ENCODE data around the gene PLA2G3. TPM values are rescaled to one million over a fixed set of nuclear protein-coding genes. Genes with fewer than 3 reads are reported as not detected.

PLA2G3 gene
- total RNA-seq, 2 experiments from 2014 or later = not detected

DNA sequence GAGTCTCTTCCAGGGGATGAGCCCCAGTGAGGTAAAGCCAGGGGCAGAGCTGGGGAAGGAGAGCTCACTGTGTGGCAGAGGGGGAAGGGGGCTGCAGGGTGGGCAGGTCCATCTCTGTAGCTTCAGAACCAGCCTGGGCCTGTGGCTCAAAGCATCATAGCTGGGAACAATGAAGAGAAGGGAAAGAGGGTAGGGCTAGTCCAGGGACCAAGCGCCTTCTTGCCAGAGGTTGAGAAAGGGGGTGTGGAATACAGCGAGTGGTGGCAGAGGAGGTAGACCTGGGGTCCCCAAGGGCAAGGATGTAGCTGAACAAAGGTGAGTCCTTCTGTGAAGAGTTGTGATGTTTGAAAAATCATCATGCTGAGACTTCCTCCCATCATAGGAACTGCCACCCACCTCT lies 1.2 kb upstream of the PLA2G3 start:
- no peak overlapping the region for H3K4me3 Mint-ChIP-seq
- Histone ChIP-seq H3K4me1 (ENCODE audit: insufficient read depth, low read length) (no peaks in the 10 kb centered on the region), H3K27ac (ENCODE audit: low read depth in 1 of 2, low read length in 2 of 2) (no peak overlapping the region), H3K36me3 (ENCODE audit: insufficient read depth, low read length) (no peaks in the 10 kb centered on the region), H3K9me3 (ENCODE audit: control insufficient read depth in 1 of 2, insufficient read depth in 1 of 2, low read length in 2 of 2) (peaks cover 0 to 3% of the 10 kb centered on the region in 2 experiments), H3K27me3 (ENCODE audit: control insufficient read depth in 1 of 2, insufficient read depth in 2 of 2, low read length in 2 of 2) (no peaks in the 10 kb centered on the region), H3K4me3 (ENCODE audit: low read length) (no peak overlapping the region)
- no peak overlapping the region for H3K27ac Mint-ChIP-seq
- intact Hi-C loops (cut with DNase I, micrococcal nuclease) = no loop called here
- H3K9me3 Mint-ChIP-seq = no peaks in the 10 kb centered on the region
- ChIA-PET CTCF (no interaction called here), POLR2A (interaction anchor here (0.6 kb wide), 1 partner anchor 18 kb away, joined by 3 read pairs; the partner anchor contains the start of gene RNF185)
- TF ChIP-seq, protein P1, sequence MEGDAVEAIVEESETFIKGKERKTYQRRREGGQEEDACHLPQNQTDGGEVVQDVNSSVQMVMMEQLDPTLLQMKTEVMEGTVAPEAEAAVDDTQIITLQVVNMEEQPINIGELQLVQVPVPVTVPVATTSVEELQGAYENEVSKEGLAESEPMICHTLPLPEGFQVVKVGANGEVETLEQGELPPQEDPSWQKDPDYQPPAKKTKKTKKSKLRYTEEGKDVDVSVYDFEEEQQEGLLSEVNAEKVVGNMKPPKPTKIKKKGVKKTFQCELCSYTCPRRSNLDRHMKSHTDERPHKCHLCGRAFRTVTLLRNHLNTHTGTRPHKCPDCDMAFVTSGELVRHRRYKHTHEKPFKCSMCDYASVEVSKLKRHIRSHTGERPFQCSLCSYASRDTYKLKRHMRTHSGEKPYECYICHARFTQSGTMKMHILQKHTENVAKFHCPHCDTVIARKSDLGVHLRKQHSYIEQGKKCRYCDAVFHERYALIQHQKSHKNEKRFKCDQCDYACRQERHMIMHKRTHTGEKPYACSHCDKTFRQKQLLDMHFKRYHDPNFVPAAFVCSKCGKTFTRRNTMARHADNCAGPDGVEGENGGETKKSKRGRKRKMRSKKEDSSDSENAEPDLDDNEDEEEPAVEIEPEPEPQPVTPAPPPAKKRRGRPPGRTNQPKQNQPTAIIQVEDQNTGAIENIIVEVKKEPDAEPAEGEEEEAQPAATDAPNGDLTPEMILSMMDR (IDR thresholded peaks at IDR 0.05) = no peak
- no peaks in the 10 kb centered on the region for H3K36me3 Mint-ChIP-seq (ENCODE audit: low read depth)
- no peaks in the 10 kb centered on the region for H3K27me3 Mint-ChIP-seq
- DNase-seq = no peak
- no peaks in the 10 kb centered on the region for H3K4me1 Mint-ChIP-seq (ENCODE audit: low read depth)
- no peak for ATAC-seq (ENCODE audit: poor library complexity)

DNA sequence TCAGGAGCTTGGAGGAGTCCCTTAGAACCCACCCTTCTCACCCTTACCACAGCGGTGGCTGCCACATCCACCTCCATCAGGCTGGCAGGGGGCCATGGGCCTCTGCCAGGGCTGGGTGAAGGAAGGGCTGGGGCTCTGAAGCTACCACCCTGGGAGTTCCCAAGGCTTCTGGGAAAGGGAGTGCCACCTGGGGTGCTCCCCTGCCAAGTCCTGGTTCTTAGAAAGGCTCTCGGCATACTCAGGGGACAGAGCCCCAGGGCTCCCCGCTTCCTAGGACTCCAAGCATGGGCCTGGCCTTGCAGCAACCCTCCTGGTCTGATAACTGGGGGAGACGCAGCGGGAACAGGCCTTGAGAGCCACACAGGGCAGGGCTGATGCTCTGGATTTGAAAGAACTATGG lies 438 bp upstream of the PLA2G3 start:
- H3K9me3 Mint-ChIP-seq = no peaks in the 10 kb centered on the region
- no peaks in the 10 kb centered on the region for H3K4me1 ChIP-seq (ENCODE audit: insufficient read depth, low read length)
- no peak overlapping the region for H3K4me3 ChIP-seq (ENCODE audit: low read length)
- ChIA-PET POLR2A (no interaction called here), CTCF (no interaction called here)
- TF ChIP-seq, protein P1 (IDR thresholded peaks at IDR 0.05) = no peak
- H3K27me3 Mint-ChIP-seq = no peaks in the 10 kb centered on the region
- no peaks in the 10 kb centered on the region for H3K36me3 Mint-ChIP-seq (ENCODE audit: low read depth)
- H3K4me1 Mint-ChIP-seq (ENCODE audit: low read depth) = no peaks in the 10 kb centered on the region
- H3K36me3 ChIP-seq (ENCODE audit: insufficient read depth, low read length) = no peaks in the 10 kb centered on the region
- DNase-seq (no peak), ATAC-seq (ENCODE audit: poor library complexity) (no peak)
- H3K9me3 ChIP-seq (ENCODE audit: control insufficient read depth in 1 of 2, insufficient read depth in 1 of 2, low read length in 2 of 2) = peaks cover 0 to 3% of the 10 kb centered on the region in 2 experiments
- intact Hi-C loops (cut with DNase I, micrococcal nuclease) = no loop called here
- H3K27ac ChIP-seq (ENCODE audit: low read depth in 1 of 2, low read length in 2 of 2) = no peak overlapping the region
- no peak overlapping the region for H3K27ac Mint-ChIP-seq
- H3K4me3 Mint-ChIP-seq = no peak overlapping the region
- H3K27me3 ChIP-seq (ENCODE audit: control insufficient read depth in 1 of 2, insufficient read depth in 2 of 2, low read length in 2 of 2) = no peaks in the 10 kb centered on the region

DNA sequence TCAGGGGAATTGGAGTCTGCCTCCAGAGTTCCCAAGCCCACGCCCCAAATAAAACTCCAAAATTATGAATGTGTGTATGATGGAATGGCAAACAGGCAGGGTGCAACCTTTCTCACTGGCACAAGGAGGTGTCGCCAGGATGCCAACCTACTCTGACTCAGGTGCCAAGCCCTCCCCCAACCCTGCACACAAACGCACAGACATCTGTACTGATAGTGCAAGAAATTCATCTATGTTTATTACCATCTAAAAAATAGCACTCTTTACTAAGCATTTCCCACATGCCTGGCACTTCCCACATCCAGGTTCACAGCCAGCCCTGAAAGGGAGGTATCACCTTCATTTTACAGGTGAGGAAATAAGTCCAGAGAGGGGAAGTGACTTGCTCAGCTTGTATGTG lies 1.2 kb downstream of the PLA2G3 start:
- TF ChIP-seq, protein P1 (IDR thresholded peaks at IDR 0.05) = no peak
- ATAC-seq (ENCODE audit: poor library complexity) (no peak), DNase-seq (no peak)
- H3K9me3 ChIP-seq (ENCODE audit: control insufficient read depth in 1 of 2, insufficient read depth in 1 of 2, low read length in 2 of 2) = no peaks in the 10 kb centered on the region
- H3K27ac Mint-ChIP-seq = no peak overlapping the region
- H3K9me3 Mint-ChIP-seq = no peaks in the 10 kb centered on the region
- CTCF ChIA-PET = no interaction called here
- H3K4me3 Mint-ChIP-seq = no peak overlapping the region
- H3K36me3 Mint-ChIP-seq (ENCODE audit: low read depth) = no peaks in the 10 kb centered on the region
- no peaks in the 10 kb centered on the region for H3K27me3 Mint-ChIP-seq
- POLR2A ChIA-PET = no interaction called here
- H3K27ac ChIP-seq (ENCODE audit: low read depth in 1 of 2, low read length in 2 of 2) = no peak overlapping the region
- no peak overlapping the region for H3K4me3 ChIP-seq (ENCODE audit: low read length)
- intact Hi-C loops (cut with DNase I, micrococcal nuclease) = no loop called here
- H3K4me1 Mint-ChIP-seq (ENCODE audit: low read depth) = no peaks in the 10 kb centered on the region
- no peaks in the 10 kb centered on the region for H3K4me1 ChIP-seq (ENCODE audit: insufficient read depth, low read length)
- H3K27me3 ChIP-seq (ENCODE audit: control insufficient read depth in 1 of 2, insufficient read depth in 2 of 2, low read length in 2 of 2) = no peaks in the 10 kb centered on the region
- no peaks in the 10 kb centered on the region for H3K36me3 ChIP-seq (ENCODE audit: insufficient read depth, low read length)
